Right lobe of liver (tissue), 6 donors: ENCODE measurements around the gene BCL2. TPM values are rescaled to one million over a fixed set of nuclear protein-coding genes. Genes with fewer than 3 reads are reported as not detected.

ENCODE experiments used
- ATAC-seq, 4 donors: fragments of 200-7000 bp; cut with Tn5 transposase; one replicate each; pipeline ENCODE4 v1.9.1; 2020; ENCODE audit warnings: mild to moderate bottlenecking in 4 of 4, moderate library complexity in 4 of 4
- DNase-seq, 3 donors: peaks; one replicate each; pipeline ENCODE4 v3.0.0-alpha.2; 2020
- H3K27ac ChIP-seq, 3 donors: fragments of 200-600 bp; one replicate each; pipeline ENCODE4 v1.8.0; 2022
- H3K27me3 ChIP-seq, 2 donors: fragments of 200-600 bp; one replicate each; pipeline ENCODE4 v1.8.0; 2022
- H3K36me3 ChIP-seq, 4 donors: fragments of 200-600 bp; sonication (generic) in 1 of 4; one replicate each; pipeline versions ENCODE4 v1.5.1 to v1.8.0; 2017 to 2022; ENCODE audit warnings: control low read depth in 1 of 4
- H3K4me1 ChIP-seq, 4 donors: fragments of 200-600 bp; sonication (generic) in 1 of 4; one replicate each; pipeline versions ENCODE4 v1.5.1 to v1.8.0; 2017 to 2022; ENCODE audit warnings: control low read depth in 1 of 4
- H3K4me3 ChIP-seq, 3 donors: fragments of 200-600 bp; one replicate each; pipeline ENCODE4 v1.8.0; 2022
- H3K9me3 ChIP-seq, 4 donors: fragments of 200-600 bp; sonication (generic) in 1 of 4; one replicate each; pipeline versions ENCODE4 v1.5.1 to v1.8.0; 2017 to 2022; ENCODE audit warnings: control low read depth in 1 of 4
- CTCF ChIP-seq, 4 donors: fragments of 200-600 bp in 3 of 4; fragments of 450-650 bp in 1 of 4; IDR thresholded peaks; one replicate each; pipeline versions ENCODE4 v1.5.1 to v1.8.0; 2016 to 2022; ENCODE audit warnings: antibody characterized with exemption in 4 of 4, mild to moderate bottlenecking in 2 of 4
- POLR2A ChIP-seq: fragments of 450-650 bp; IDR thresholded peaks from one replicate; pipeline ENCODE4 v1.6.1; 2017; ENCODE audit warnings: antibody characterized with exemption, mild to moderate bottlenecking
- WGBS: methylation state at CpG from one replicate; pipeline ENCODE4 v1.1.6; 2018; ENCODE audit warnings: low coverage, low lambda C conversion rate; ENCODE audit not compliant: insufficient coverage; ENCODE audit errors: missing lambda C conversion rate; 5-methylcytosine and 5-hydroxymethylcytosine counted together
- intact Hi-C, 2 donors: fragments of 100-400 bp; cut with DNase I; formaldehyde crosslinking; loops; one replicate each; pipeline versions ENCODE4 v1.11.2 to v1.14.1; 2022
- total RNA-seq, 6 experiments: library from RNA; depleted of rRNA in 2 of 6; stranded (reverse); fragments of >200 nt in 2 of 6; fragmentation: NEBNext Ultra II Directional in 3 of 6; extraction: Animal tissue kit (Norgen Biotek cat#: 25700) in 3 of 6; gene quantifications; one replicate each; pipeline versions ENCODE4 v1.1.0 to v1.2.4, GENCODE V29; 2016 to 2023
- donor health status: DM: no; HTN: yes; CAD: no.
- donor health status: DM: no; HTN: no; CAD: no.
- donor health status: DM: no; HTN: no; CAD: no.
- donor health status: DM: no; HTN: yes; CAD: no.
- donor health status: DM: no; HTN: yes; CAD: no.

Gene BCL2
- total RNA-seq, 6 experiments from 2014 or later: 0.73 to 4.7 (median 2.7) TPM

- no peak overlapping the region for H3K4me3 ChIP-seq
- no peaks in the 10 kb centered on the region for H3K9me3 ChIP-seq
- no peak for TF ChIP-seq CTCF (IDR thresholded peaks at IDR 0.05)
- no peak for TF ChIP-seq POLR2A
- intact Hi-C loops: no loop called here
- no peak overlapping the region for H3K27ac ChIP-seq
- DNase-seq (no peak), ATAC-seq (no peak)
- H3K4me1 ChIP-seq: no peaks in the 10 kb centered on the region
- WGBS: 68% methylated on average over 9 of the region's 9 CpGs
- no peaks in the 10 kb centered on the region for H3K27me3 ChIP-seq
- no peaks in the 10 kb centered on the region for H3K36me3 ChIP-seq
These were observed 54.7 kb downstream of the BCL2 start for GRCh38 chr18:63264871-63265270.

GRCh38 chr18:63263444-63263843, 56.1 kb downstream of the BCL2 start:
- ATAC-seq (no peak), DNase-seq (no peak)
- Histone ChIP-seq H3K27me3 (no peaks in the 10 kb centered on the region), H3K9me3 (no peaks in the 10 kb centered on the region), H3K27ac (no peak overlapping the region), H3K36me3 (no peaks in the 10 kb centered on the region), H3K4me1 (no peaks in the 10 kb centered on the region), H3K4me3 (no peak overlapping the region)
- WGBS: 75% methylated on average over 2 of the region's 2 CpGs
- intact Hi-C loops: no loop called here
- no peak for TF ChIP-seq POLR2A
- no peak for TF ChIP-seq CTCF (IDR thresholded peaks at IDR 0.05)

GRCh38 chr18:63262369-63263335, 56.9 kb downstream of the BCL2 start:
- no peak for DNase-seq
- Histone ChIP-seq H3K36me3 (no peaks in the 10 kb centered on the region), H3K4me3 (no peak overlapping the region), H3K27ac (no peak overlapping the region), H3K4me1 (no peaks in the 10 kb centered on the region), H3K9me3 (no peaks in the 10 kb centered on the region), H3K27me3 (no peaks in the 10 kb centered on the region)
- intact Hi-C loops: no loop called here
- 59% methylated on average over 11 of the region's 12 CpGs for WGBS
- no peak for ATAC-seq
- no peak for TF ChIP-seq POLR2A

- Histone ChIP-seq H3K36me3 (no peaks in the 10 kb centered on the region), H3K9me3 (no peaks in the 10 kb centered on the region), H3K27ac (no peak overlapping the region), H3K27me3 (no peaks in the 10 kb centered on the region), H3K4me1 (no peaks in the 10 kb centered on the region), H3K4me3 (no peak overlapping the region)
- DNase-seq (no peak), ATAC-seq (no peak)
- intact Hi-C loops: no loop called here
- TF ChIP-seq CTCF (IDR thresholded peaks at IDR 0.05): no peak
- 76% methylated on average over 2 of the region's 3 CpGs for WGBS
These were observed 58.5 kb downstream of the BCL2 start for GRCh38 chr18:63261029-63261428.

- TF ChIP-seq POLR2A (no peak), CTCF (IDR thresholded peaks at IDR 0.05) (no peak)
- no peak for DNase-seq
These were observed 59.2 kb downstream of the BCL2 start for GRCh38 chr18:63260380-63260754.

More at GRCh38 chr18:63260380-63260754, 59.2 kb downstream of the BCL2 start:
- WGBS: 70% methylated on average over 7 of the region's 7 CpGs
- Histone ChIP-seq H3K4me1 (no peaks in the 10 kb centered on the region), H3K9me3 (no peaks in the 10 kb centered on the region), H3K36me3 (no peaks in the 10 kb centered on the region), H3K27ac (no peak overlapping the region), H3K4me3 (no peak overlapping the region), H3K27me3 (no peaks in the 10 kb centered on the region)
- intact Hi-C loops: no loop called here
- ATAC-seq: peak in 1 of 4 donors; percentile 25
